ENCODE measurements around the gene METRN. TPM values are rescaled to one million over a fixed set of nuclear protein-coding genes. Genes with fewer than 3 reads are reported as not detected.

The METRN gene
- total and polyA plus RNA-seq, 2 of the 4 experiments (the other 2 are of a cell fraction) = 6.1 to 48.2 TPM

- no TSS peak for BruUV-seq (replicated peaks)
These were observed 52.1 kb downstream of the METRN start for GRCh38 chr16:766820-767640.

More at GRCh38 chr16:766820-767640, 52.1 kb downstream of the METRN start:
- Histone ChIP-seq H3K4me1 (ENCODE audit: control insufficient read depth, insufficient read depth, low read length) (no peaks in the 10 kb centered on the region), H3K9ac (ENCODE audit: low read depth, low read length) (no peak overlapping the region), H2AFZ (replicated peaks; ENCODE audit: low read length, poor library complexity) (no peak overlapping the region), H3K4me3 (ENCODE audit: insufficient read depth, low read depth, low read length) (no peak overlapping the region), H3K56ac (ENCODE audit: extremely low read depth, insufficient read depth, low read length) (no peak overlapping the region), H2BK5ac (ENCODE audit: low read depth, low read length, poor library complexity, severe bottlenecking) (no peak overlapping the region), H4K91ac (ENCODE audit: insufficient read depth, low read depth, low read length) (no peak overlapping the region), H4K8ac (ENCODE audit: low read depth in 2 of 2, low read length in 2 of 2) (no peak overlapping the region), H2AK9ac (replicated peaks; ENCODE audit: low read depth, low read length, poor library complexity) (no peak overlapping the region), H2BK15ac (ENCODE audit: low read depth, low read length) (no peak overlapping the region), H3K36me3 (ENCODE audit: control insufficient read depth, insufficient read depth, low read length) (no peaks in the 10 kb centered on the region), H3K18ac (ENCODE audit: low read depth, low read length) (no peak overlapping the region), H3K4me2 (ENCODE audit: low read depth, low read length) (no peak overlapping the region), H3K14ac (replicated peaks; ENCODE audit: low read depth, low read length) (no peak overlapping the region), H4K5ac (ENCODE audit: low read depth, low read length) (no peak overlapping the region), H3K23ac (ENCODE audit: low read depth, low read length) (no peak overlapping the region), H2AK5ac (ENCODE audit: low read depth, low read length) (no peak overlapping the region), H2BK120ac (ENCODE audit: low read depth, low read length) (no peak overlapping the region), H4K20me1 (ENCODE audit: insufficient read depth, low read length) (no peaks in the 10 kb centered on the region), H2BK20ac (ENCODE audit: low read depth, low read length) (no peak overlapping the region), H3K4ac (ENCODE audit: low read depth, low read length) (no peak overlapping the region), H3K9me1 (ENCODE audit: insufficient read depth, low read length) (no peaks in the 10 kb centered on the region), H3K27me3 (ENCODE audit: control insufficient read depth, insufficient read depth, low read length) (no peaks in the 10 kb centered on the region; the same call in 1 of the 2 replicates), H3K79me1 (ENCODE audit: low read depth in 1 of 2, low read length in 2 of 2) (no peaks in the 10 kb centered on the region), H3K27ac (ENCODE audit: insufficient read depth, low read length) (no peak overlapping the region), H3K9me3 (ENCODE audit: control insufficient read depth, insufficient read depth, low read length) (no peaks in the 10 kb centered on the region)
- DNase-seq = no peak
- no peak for ATAC-seq (ENCODE audit: low read depth)
- intact Hi-C loops (cut with micrococcal nuclease) = no loop called here
- ChIA-PET CTCF (no interaction called here), POLR2A (ENCODE audit: unreplicated experiment) (no interaction called here)
- dilution Hi-C loops (cut with HindIII; ENCODE audit: low sequenced_read_pairs, unreplicated experiment) = no loop called here
- WGBS, 2 experiments (ENCODE audit: extremely low coverage in 2 of 2, insufficient read length in 1 of 2) = 78% methylated on average over 13 of the region's 48 CpGs; no CpG with 5 or more reads in 1 of the 2 experiments
- TF ChIP-seq, protein P1, sequence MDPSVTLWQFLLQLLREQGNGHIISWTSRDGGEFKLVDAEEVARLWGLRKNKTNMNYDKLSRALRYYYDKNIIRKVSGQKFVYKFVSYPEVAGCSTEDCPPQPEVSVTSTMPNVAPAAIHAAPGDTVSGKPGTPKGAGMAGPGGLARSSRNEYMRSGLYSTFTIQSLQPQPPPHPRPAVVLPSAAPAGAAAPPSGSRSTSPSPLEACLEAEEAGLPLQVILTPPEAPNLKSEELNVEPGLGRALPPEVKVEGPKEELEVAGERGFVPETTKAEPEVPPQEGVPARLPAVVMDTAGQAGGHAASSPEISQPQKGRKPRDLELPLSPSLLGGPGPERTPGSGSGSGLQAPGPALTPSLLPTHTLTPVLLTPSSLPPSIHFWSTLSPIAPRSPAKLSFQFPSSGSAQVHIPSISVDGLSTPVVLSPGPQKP (IDR thresholded peaks at IDR 0.05; ENCODE audit: borderline replicate concordance, low read depth, low read length) = no peak
- no peak for TF ChIP-seq NFE2L2 (IDR thresholded peaks at IDR 0.05; ENCODE audit: low read depth, low read length)
- TF ChIP-seq USF2 (IDR thresholded peaks at IDR 0.05; ENCODE audit: low read depth, low read length) = no peak
- TF ChIP-seq, protein P2, sequence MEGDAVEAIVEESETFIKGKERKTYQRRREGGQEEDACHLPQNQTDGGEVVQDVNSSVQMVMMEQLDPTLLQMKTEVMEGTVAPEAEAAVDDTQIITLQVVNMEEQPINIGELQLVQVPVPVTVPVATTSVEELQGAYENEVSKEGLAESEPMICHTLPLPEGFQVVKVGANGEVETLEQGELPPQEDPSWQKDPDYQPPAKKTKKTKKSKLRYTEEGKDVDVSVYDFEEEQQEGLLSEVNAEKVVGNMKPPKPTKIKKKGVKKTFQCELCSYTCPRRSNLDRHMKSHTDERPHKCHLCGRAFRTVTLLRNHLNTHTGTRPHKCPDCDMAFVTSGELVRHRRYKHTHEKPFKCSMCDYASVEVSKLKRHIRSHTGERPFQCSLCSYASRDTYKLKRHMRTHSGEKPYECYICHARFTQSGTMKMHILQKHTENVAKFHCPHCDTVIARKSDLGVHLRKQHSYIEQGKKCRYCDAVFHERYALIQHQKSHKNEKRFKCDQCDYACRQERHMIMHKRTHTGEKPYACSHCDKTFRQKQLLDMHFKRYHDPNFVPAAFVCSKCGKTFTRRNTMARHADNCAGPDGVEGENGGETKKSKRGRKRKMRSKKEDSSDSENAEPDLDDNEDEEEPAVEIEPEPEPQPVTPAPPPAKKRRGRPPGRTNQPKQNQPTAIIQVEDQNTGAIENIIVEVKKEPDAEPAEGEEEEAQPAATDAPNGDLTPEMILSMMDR (conservative IDR thresholded peaks at IDR 0.05; ENCODE audit: low read depth, low read length) = no peak
- no peak for TF ChIP-seq CEBPB (IDR thresholded peaks at IDR 0.05; ENCODE audit: low read depth, low read length)
- TF ChIP-seq MAFK (IDR thresholded peaks at IDR 0.05; ENCODE audit: low read depth, low read length) = no peak
- no peak for TF ChIP-seq BHLHE40 (IDR thresholded peaks at IDR 0.05; ENCODE audit: low read depth, low read length)
- TF ChIP-seq RFX5 (IDR thresholded peaks at IDR 0.05; ENCODE audit: low read depth, low read length) = no peak
- TF ChIP-seq MXI1 (IDR thresholded peaks at IDR 0.05; ENCODE audit: borderline replicate concordance, low read depth, low read length) = no peak
- no peak for TF ChIP-seq RAD21 (IDR thresholded peaks at IDR 0.05; ENCODE audit: low read length)
- TF ChIP-seq POLR2A (IDR thresholded peaks at IDR 0.05; ENCODE audit: low read depth, low read length) = no peak
- TF ChIP-seq RCOR1 (IDR thresholded peaks at IDR 0.05; ENCODE audit: insufficient replicate concordance, low read length) = no peak
- TF ChIP-seq MAZ (IDR thresholded peaks at IDR 0.05; ENCODE audit: borderline replicate concordance, low read depth, low read length) = no peak
- TF ChIP-seq CHD1 (IDR thresholded peaks at IDR 0.05; ENCODE audit: low read depth, low read length) = no peak
- no peak for TF ChIP-seq FOS (IDR thresholded peaks at IDR 0.05; ENCODE audit: low read depth, low read length)
- no peak for TF ChIP-seq SMC3 (IDR thresholded peaks at IDR 0.05; ENCODE audit: low read depth, low read length)
- in situ Hi-C loops (cut with MboI; ENCODE audit: low sequenced_read_pairs) = no loop called here
